Endothelial cell of umbilical vein (primary cell): Measurements from ENCODE around the gene PCDH15. TPM values are rescaled to one million over a fixed set of nuclear protein-coding genes. Genes with fewer than 3 reads are reported as not detected.

ENCODE experiments used
- BruUV-seq: library from RNA; stranded (reverse); fragments of 400-500 nt; replicated peaks from 2 replicates; lab custom pipeline; 2021; lab: Mats Ljungman, UMichigan
- CTCF ChIA-PET: fragments of 300-600, 350-600 bp; sonication (Branson Sonifier 250); formaldehyde crosslinking; loops from one replicate; lab custom pipeline; 2021; ENCODE audit warnings: antibody characterized with exemption, inconsistent platforms; lab: Charles Lee
- POLR2A ChIA-PET: fragments of 300-600, 350-600 bp; sonication (Branson Sonifier 250); formaldehyde crosslinking; loops from one replicate; lab custom pipeline; 2021; ENCODE audit warnings: antibody characterized with exemption, inconsistent platforms; lab: Charles Lee
- DNase-seq: peaks from one replicate; pipeline ENCODE4 v3.0.0-alpha.2; 2011; ENCODE audit warnings: low read depth, low spot score
- FAIRE-seq: peaks from 2 replicates; lab custom pipeline; 2011; peaks lifted over from hg19 to GRCh38; lab: Jason Lieb, UNC
- H2AFZ ChIP-seq: 2 replicates; pipeline ENCODE4 v1.6.0; 2012; ENCODE audit warnings: low read depth, low read length, control low read depth, inconsistent platforms
- H3K27ac ChIP-seq: 2 replicates; pipeline ENCODE4 v1.5.1; 2011; ENCODE audit warnings: low read depth, mild to moderate bottlenecking, control low read depth, low read length, moderate library complexity; ENCODE audit not compliant: insufficient read depth
- H3K27me3 ChIP-seq, 2 experiments: 2 replicates each; pipeline versions ENCODE4 v1.6.0 to v1.6.1; 2011; ENCODE audit warnings: low read length in 2 of 2, mixed read lengths in 1 of 2; ENCODE audit not compliant: control insufficient read depth in 2 of 2, insufficient read depth in 2 of 2
- H3K36me3 ChIP-seq, 2 experiments: 2 replicates in 1 of 2; 3 replicates in 1 of 2; pipeline ENCODE4 v1.5.1; 2011; ENCODE audit warnings: low read length in 2 of 2, mild to moderate bottlenecking in 1 of 2, moderate library complexity in 1 of 2; ENCODE audit not compliant: control insufficient read depth in 2 of 2, insufficient read depth in 2 of 2; ENCODE audit errors: extremely low read depth in 1 of 2
- H3K4me1 ChIP-seq: 3 replicates; pipeline ENCODE4 v1.5.1; 2011; ENCODE audit warnings: mild to moderate bottlenecking, low read length; ENCODE audit not compliant: control insufficient read depth, insufficient read depth; ENCODE audit errors: extremely low read depth
- H3K4me2 ChIP-seq: 2 replicates; pipeline ENCODE4 v1.6.1; 2011; ENCODE audit warnings: low read length, control low read depth, mixed read lengths; ENCODE audit not compliant: insufficient read depth
- H3K4me3 ChIP-seq, 3 experiments: fragments of 200-600 bp in 1 of 3; sonication (generic), shearing (Covaris generic) in 1 of 3; replicated peaks in 1 of 3; 2 replicates each; pipeline ENCODE4 v1.5.1; 2011 to 2016; ENCODE audit warnings: control low read depth in 3 of 3, low read length in 3 of 3, mild to moderate bottlenecking in 2 of 3, inconsistent platforms in 1 of 3, low read depth in 1 of 3, moderate library complexity in 1 of 3; ENCODE audit not compliant: insufficient read depth in 1 of 3
- H3K79me2 ChIP-seq: 2 replicates; pipeline ENCODE4 v1.6.0; 2012; ENCODE audit warnings: low read length, inconsistent platforms; ENCODE audit not compliant: control insufficient read depth, insufficient read depth
- H3K9ac ChIP-seq: replicated peaks from 2 replicates; pipeline ENCODE3; 2011; ENCODE audit warnings: low read length, control low read depth; ENCODE audit not compliant: insufficient read depth; ENCODE audit errors: extremely low read depth
- H3K9me1 ChIP-seq: replicated peaks from 3 replicates; pipeline ENCODE4 v1.6.0; 2011; ENCODE audit warnings: mild to moderate bottlenecking, low read length; ENCODE audit not compliant: control insufficient read depth, insufficient read depth; ENCODE audit errors: extremely low read depth
- H3K9me3 ChIP-seq: replicated peaks from 2 replicates; pipeline ENCODE4 v1.5.1; 2012; ENCODE audit warnings: low read length, inconsistent platforms; ENCODE audit not compliant: control insufficient read depth, insufficient read depth
- H4K20me1 ChIP-seq: replicated peaks from 2 replicates; pipeline ENCODE3; 2011; ENCODE audit warnings: mild to moderate bottlenecking, low read length; ENCODE audit not compliant: control insufficient read depth, insufficient read depth; ENCODE audit errors: extremely low read depth
- CTCF ChIP-seq, 2 donors: IDR thresholded peaks; 1 replicate in 1 of 2; 2 replicates in 1 of 2; pipeline ENCODE4 v1.5.1; 2011; ENCODE audit warnings: low read length in 2 of 2, mild to moderate bottlenecking in 2 of 2, moderate library complexity in 2 of 2, control low read depth in 1 of 2, inconsistent platforms in 1 of 2, low read depth in 1 of 2; ENCODE audit not compliant: insufficient read depth in 1 of 2; ENCODE audit errors: extremely low read depth in 1 of 2
- EZH2 ChIP-seq: IDR thresholded peaks from 2 replicates; pipeline ENCODE4 v1.6.1; 2012; ENCODE audit warnings: borderline replicate concordance, low read depth, mild to moderate bottlenecking, moderate library complexity, low read length, inconsistent platforms; ENCODE audit not compliant: severe bottlenecking
- FOS ChIP-seq: IDR thresholded peaks from 2 replicates; pipeline ENCODE4 v1.6.1; 2011; ENCODE audit warnings: mild to moderate bottlenecking, low read length, moderate library complexity, borderline replicate concordance; ENCODE audit not compliant: insufficient read depth
- GATA2 ChIP-seq: IDR thresholded peaks from 2 replicates; pipeline ENCODE4 v1.7.0; 2011; ENCODE audit warnings: low read depth, mild to moderate bottlenecking, moderate library complexity, mixed read lengths, low read length; ENCODE audit not compliant: insufficient read length, insufficient read depth
- JUN ChIP-seq: IDR thresholded peaks from 2 replicates; pipeline ENCODE4 v1.6.1; 2011; ENCODE audit warnings: borderline replicate concordance, low read depth; ENCODE audit not compliant: insufficient read length, insufficient read depth
- MAX ChIP-seq: IDR thresholded peaks from 2 replicates; pipeline ENCODE4 v1.6.1; 2011; ENCODE audit not compliant: insufficient read depth, insufficient read length
- MYC ChIP-seq: IDR thresholded peaks from one replicate; pipeline ENCODE4 v1.6.1; 2011; ENCODE audit warnings: mild to moderate bottlenecking, low read depth, low read length
- POLR2A ChIP-seq: IDR thresholded peaks from 2 replicates; pipeline ENCODE4 v1.6.1; 2012; ENCODE audit warnings: low read depth, mild to moderate bottlenecking, control low read depth, low read length
- POLR2AphosphoS5 ChIP-seq: IDR thresholded peaks from 2 replicates; pipeline ENCODE4 v1.6.1; 2012; ENCODE audit warnings: low read depth, mild to moderate bottlenecking, control low read depth, low read length, moderate library complexity; ENCODE audit not compliant: insufficient read depth
- dilution Hi-C: fragments of 300-500 bp; cut with MboI; formaldehyde crosslinking; loops from one replicate; pipeline ENCODE4 v1.15.0; 2019; ENCODE audit warnings: low sequenced_read_pairs; ENCODE audit not compliant: extremely low pct_ligation_motif_present
- intact Hi-C: fragments of 100-400 bp; cut with micrococcal nuclease; formaldehyde crosslinking; loops from one replicate; pipeline ENCODE4 v1.10.0; 2022
- polyA plus RNA-seq, 4 experiments: library from polyadenylated mRNA; depleted of rRNA in 3 of 4; stranded (reverse) in 3 of 4; unstranded in 1 of 4; fragments of >200 nt; gene quantifications; 2 replicates each; pipeline versions ENCODE4 v1.2.1 to v1.2.3, GENCODE V29; 2011 to 2012; ENCODE audit warnings: missing spikeins in 1 of 4
- total RNA-seq: library from RNA; stranded (reverse); gene quantifications from 2 replicates; pipeline ENCODE4 v1.2.3, GENCODE V29; 2021

Gene PCDH15
- total and polyA plus RNA-seq, 2 donors (not counting 3 experiments of a cell fraction or from before 2014, with no cell fraction given), result 0.04 TPM; not detected in 1

DNA sequence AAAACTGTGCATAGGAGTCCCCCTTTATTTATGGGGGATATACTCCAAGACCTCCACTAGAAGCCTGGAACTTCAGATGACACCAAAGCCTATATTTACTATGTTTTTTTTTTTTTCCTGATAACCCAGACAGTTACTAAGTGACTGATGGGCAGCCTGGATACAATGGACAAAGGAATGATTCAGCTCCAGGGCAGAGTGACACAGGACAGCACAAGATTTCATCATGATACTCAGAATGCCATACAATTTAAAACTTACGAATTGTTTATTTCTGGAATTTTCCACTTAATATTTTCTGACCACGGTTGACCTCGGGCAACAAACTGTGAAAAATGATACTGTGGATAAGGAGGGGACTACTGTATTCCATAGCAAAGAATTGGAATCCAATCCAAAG lies 843.6 kb downstream of the PCDH15 start:
- Histone ChIP-seq H3K79me2 (no peaks in the 10 kb centered on the region), H4K20me1 (no peaks in the 10 kb centered on the region), H3K27ac (no peak overlapping the region), H3K4me3 (no peak overlapping the region), H3K4me2 (no peak overlapping the region), H3K27me3 (no peaks in the 10 kb centered on the region), H3K36me3 (no peaks in the 10 kb centered on the region), H3K9me1 (no peaks in the 10 kb centered on the region), H3K9ac (no peak overlapping the region), H2AFZ (no peak overlapping the region), H3K4me1 (no peaks in the 10 kb centered on the region), H3K9me3 (no peaks in the 10 kb centered on the region)
- no peak for FAIRE-seq
- TF ChIP-seq JUN (no peak), MAX (no peak), POLR2A (no peak), CTCF (IDR thresholded peaks at IDR 0.05; ENCODE audit: extremely low read depth in 1 of 2, insufficient read depth in 1 of 2, low read depth in 1 of 2, low read length in 2 of 2) (no peak), GATA2 (no peak), FOS (no peak), POLR2AphosphoS5 (no peak), EZH2 (no peak), MYC (no peak)
- ChIA-PET POLR2A (no interaction called here), CTCF (no interaction called here)
- DNase-seq, result no peak
- no TSS peak for BruUV-seq
- intact Hi-C loops, result no loop called here
- dilution Hi-C loops, result no loop called here
